GM18861 (cell line): Measurements from ENCODE around the gene SEC16B.

Source experiments
- ATAC-seq: cut with Tn5 transposase; IDR thresholded peaks from one replicate; pipeline ENCODE4 v1.9.1; 2021; ENCODE audit not compliant: unreplicated experiment

SEC16B gene

GRCh38 chr1:177914603-177915002, 55.3 kb downstream of the SEC16B start:
- no peak for ATAC-seq

GRCh38 chr1:177913762-177914540, 55.9 kb downstream of the SEC16B start:
- ATAC-seq: no peak

- no peak for ATAC-seq
Observed at GRCh38 chr1:177912991-177913390, 56.9 kb downstream of the SEC16B start.

- ATAC-seq: no peak
Observed at GRCh38 chr1:177909416-177909815, 60.4 kb downstream of the SEC16B start.

- ATAC-seq: no peak
Observed at GRCh38 chr1:177907000-177907399, 62.9 kb downstream of the SEC16B start.

- no peak for ATAC-seq
Observed at GRCh38 chr1:177905686-177906085, 64.2 kb downstream of the SEC16B start.

- ATAC-seq: no peak
Observed at GRCh38 chr1:177902266-177902665, 67.6 kb downstream of the SEC16B start.

- no peak for ATAC-seq
Observed at GRCh38 chr1:177897998-177898654, 71.7 kb downstream of the SEC16B start.

- ATAC-seq: no peak
Observed at GRCh38 chr1:177897281-177897997, 72.4 kb downstream of the SEC16B start.
